Activated CD8-positive, alpha-beta memory T cell treated with anti-CD3 and anti-CD28 coated beads for 24 hours (primary cell): Measurements from ENCODE around the gene SENP3.
A peak's percentile ranks its signal among the peaks of the same experiment; 100 is the strongest.
"Not testable (repeated sequence)": the region's sequence is repeated elsewhere in the genome, so short reads cannot be mapped to it uniquely, and the experiment has no call there.

Experiments used
- DNase-seq: peaks from one replicate; pipeline ENCODE4 v3.0.0-alpha.2; 2020

SENP3 gene

GRCh38 chr17:7579001-7579833 lies 17.5 kb downstream of the SENP3 start, which contains the start of gene CD68:
Gene CD68 (plus strand): TSS chr17:7579638. CDS start chr17:7579678, 40 bp downstream.
- DNase-seq: peak; percentile 90

- DNase-seq: no peak
Measured at GRCh38 chr17:7579834-7580603, 18.3 kb downstream of the SENP3 start.

- DNase-seq: no peak
Measured at GRCh38 chr17:7580604-7581575, 19.2 kb downstream of the SENP3 start.

DNA sequence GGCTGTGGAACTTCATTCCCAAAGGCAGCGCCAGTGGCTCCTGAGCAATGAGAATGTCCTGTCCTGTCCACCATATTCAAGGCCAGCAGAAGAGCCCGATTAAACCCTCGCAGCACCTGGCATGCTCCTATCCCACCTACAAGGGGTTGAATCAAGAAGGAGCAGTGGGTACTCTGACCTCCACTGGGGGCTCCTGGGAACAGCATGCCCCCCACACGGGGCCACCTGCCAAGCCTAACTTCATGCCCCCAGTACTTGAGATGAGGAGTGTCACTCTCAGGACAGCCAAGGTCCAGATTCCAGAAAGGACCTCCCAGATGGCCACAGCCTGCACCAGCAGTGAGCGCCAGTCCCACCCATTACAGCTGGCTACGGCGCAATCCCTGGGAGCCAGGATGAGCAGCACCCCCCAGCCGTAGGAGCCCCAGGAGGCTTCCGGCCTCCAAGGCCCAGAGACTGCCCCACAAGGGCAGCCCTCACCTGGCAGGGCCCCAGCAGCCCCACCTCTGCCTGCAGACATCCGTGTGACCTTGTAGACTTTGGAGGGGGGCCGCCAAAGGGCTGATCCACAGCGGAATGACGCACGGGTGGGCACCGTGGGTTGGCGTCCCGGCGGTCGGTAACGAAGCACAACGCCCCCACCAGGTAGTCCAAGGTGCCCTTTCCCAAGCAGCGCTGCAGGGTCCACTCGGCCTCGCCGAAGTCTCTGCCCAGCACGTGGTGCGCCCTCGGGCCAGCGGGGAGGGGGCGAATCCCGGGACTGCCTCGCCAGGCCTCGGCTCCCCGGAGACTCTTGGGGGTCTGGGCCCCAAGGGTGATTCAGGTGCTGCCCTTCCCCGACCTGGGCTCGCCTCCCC lies 20.9 kb downstream of the SENP3 start:
- no peak for DNase-seq

GRCh38 chr17:7583253-7584109 lies 21.8 kb downstream of the SENP3 start, which contains the start of gene MPDU1:
Gene MPDU1 (plus strand): TSS chr17:7583852. CDS start chr17:7583863, 11 bp downstream.
- DNase-seq: peak; percentile 98

- DNase-seq: no peak
Measured at GRCh38 chr17:7586673-7587419, 25.1 kb downstream of the SENP3 start.

GRCh38 chr17:7587420-7588151 lies 25.9 kb downstream of the SENP3 start:
- no peak for DNase-seq

DNA sequence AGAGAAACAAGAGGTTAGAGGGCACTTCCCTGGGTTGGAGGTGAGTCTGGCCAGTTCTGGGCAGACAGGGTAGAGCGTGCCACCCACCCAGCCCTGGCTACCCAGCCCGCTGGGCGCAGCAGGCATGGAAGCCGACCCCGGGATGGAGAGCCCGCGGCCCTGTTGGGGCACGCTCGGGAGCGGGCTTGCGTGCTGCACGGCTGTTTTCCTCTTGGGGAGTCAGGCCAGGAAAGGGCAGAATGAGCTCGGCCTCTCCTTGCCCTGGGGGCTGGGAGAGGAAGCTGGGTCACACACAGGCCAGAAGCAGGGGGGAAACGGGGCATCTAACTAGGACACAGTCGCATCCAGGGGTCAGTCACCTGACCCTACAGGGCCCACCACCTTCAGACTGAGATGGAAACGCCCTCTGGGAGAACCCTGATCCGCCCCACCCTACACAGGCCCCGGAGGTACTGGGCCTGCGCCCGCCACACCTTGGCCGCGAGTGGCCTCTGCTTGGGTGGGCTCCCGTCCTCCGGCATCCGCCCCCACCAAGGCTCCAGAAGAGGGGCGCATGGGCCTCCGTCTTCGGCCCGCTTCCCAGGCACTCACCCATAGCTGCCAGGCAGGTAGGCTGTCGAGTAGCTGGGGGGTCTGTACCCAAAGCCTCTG lies 27.0 kb downstream of the SENP3 start:
- DNase-seq: no peak

DNA sequence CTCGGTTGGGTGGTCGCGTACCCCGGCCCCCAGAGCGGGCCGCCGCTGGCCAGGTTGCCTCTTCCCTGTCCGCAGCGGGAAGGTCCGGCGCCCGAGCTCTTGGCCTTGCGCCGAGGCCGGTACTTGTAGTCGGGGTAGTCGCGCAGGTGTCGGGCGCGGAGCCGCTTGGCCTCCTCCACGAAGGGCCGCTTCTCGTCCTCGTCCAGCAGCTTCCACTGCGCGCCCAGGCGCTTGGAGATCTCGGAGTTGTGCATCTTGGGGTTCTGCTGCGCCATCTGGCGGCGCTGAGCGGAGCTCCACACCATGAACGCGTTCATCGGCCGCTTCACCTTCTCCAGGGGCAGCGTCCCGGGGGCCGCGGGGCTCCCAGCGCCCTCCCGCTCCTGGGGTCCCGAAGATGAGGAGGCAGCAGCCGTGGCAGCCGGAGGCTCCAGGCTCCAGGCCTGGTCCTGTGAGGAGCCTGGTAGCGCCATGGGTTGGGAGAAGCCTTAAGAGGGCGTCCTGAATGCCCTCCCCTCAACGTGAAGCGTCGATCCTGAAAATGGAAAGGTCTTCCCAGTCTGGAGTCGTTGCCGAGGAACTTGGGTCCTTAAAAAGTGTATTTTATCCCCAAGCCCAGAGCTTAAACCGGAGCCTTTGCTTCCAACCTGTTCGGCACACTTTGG lies 27.6 kb downstream of the SENP3 start:
- DNase-seq: peak; percentile 86

- no peak for DNase-seq
Measured at GRCh38 chr17:7589891-7590691, 28.4 kb downstream of the SENP3 start, which contains the start of gene SOX15. Gene SOX15 (minus strand): TSS chr17:7590094. CDS start chr17:7589676, 418 bp downstream.

DNA sequence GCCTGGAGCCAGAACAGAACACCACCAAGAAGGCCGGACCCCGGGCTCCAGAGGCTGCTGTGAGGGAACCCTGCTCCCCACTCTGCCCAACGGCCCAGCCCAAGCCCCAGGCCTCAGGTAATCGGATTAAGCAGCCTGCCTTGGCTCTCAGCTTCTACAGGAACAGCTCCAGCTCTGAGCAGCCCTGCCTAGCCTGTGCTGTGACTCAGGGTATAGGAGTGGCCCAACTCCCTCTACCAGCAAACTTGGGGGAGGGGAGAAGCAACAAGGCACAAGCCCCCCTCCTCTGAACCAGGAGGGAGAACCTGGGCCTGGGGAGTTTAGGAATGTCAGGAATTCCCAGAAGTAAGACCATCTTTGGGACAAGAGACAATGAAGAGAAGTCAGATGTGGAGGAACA lies 29.0 kb downstream of the SENP3 start:
- DNase-seq: no peak

GRCh38 chr17:7591596-7591995 lies 29.9 kb downstream of the SENP3 start:
- no peak for DNase-seq

DNA sequence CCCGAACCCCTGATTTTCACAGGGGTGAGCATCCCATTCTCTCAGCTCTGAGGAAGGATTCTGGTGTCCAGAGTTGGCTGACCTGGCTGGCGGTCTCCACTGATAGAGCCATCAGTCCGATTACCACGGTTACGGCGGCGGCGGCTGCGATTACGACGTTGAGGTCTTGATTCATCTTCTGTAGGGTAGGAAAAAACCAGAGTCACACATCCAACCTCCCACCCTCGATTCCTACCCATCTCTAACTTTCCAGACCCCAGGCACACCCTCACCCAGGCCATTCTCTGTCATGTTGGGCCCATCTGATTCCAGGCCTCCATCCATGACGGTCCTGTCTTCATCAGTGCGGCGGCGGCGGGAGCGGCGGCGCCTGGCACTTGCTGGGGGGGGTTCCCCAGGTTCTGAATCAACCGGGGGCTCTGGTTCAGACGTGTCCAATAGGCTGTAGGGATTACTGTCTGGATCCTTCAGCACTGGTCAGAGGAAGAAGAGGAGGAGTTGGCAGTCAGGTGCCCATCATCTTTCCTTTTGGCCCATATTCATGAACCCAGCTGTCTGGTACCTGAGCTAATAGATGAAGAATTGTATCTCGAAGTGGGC lies 30.8 kb downstream of the SENP3 start:
- no peak for DNase-seq

- no peak for DNase-seq
Measured at GRCh38 chr17:7593296-7593695, 31.6 kb downstream of the SENP3 start.

- not testable (repeated sequence) for DNase-seq
Measured at GRCh38 chr17:7597561-7597960, 35.8 kb downstream of the SENP3 start.

DNA sequence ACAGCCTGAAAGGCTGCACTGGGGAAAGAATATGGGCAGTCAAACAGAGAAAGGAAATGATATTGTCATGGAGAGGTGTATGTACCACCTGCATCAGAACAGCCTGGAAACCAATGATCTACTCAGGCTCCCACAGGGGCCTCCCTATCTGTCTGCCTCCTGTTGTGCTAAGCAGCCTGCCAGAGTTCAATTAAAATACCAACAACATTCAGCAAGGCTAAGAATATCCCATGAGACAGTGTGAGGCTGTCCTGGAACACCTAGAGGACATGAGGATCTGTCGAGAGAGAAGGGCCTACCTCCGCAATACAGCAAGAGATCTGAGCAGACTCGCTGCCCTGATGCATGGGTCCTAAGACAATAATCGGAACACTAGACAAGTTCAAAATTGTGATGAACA lies 44.6 kb downstream of the SENP3 start:
- DNase-seq: no peak

DNA sequence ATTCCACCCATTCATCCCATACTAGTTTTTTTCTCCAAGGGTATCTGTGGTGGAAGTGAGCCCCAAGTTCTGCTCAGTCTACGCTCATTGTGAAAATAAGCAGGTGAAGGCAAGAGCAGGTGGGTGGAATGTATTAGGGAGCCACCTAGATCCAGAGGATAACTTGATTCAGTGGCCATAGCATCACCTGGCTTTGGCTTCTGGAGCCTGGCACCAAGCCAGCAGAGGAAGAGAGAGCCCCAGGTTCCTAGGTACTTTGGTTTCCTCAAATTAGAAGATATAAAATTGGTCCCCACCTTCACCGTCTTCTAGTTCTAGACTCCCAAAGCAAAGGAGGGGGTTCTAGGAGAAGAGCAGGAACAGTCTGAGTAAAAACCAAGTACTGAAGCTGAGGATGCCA lies 48.9 kb downstream of the SENP3 start:
- DNase-seq: no peak
